ENCODE results near the gene GSTT4. TPM values are rescaled to one million over a fixed set of nuclear protein-coding genes. Genes with fewer than 3 reads are reported as not detected.

GSTT4 gene
- total and polyA plus RNA-seq, 9 of the 15 experiments (the other 6 are each of a cell fraction or from before 2014, with no cell fraction given) = not detected

- TF ChIP-seq FOXK2 (conservative IDR thresholded peaks at IDR 0.05 in 1 of 2, IDR thresholded peaks at IDR 0.05 in 1 of 2; ENCODE audit: low read depth in 2 of 2) (no peak), EP300 (IDR thresholded peaks at IDR 0.05; ENCODE audit: low read length) (no peak), PHF21A (IDR thresholded peaks at IDR 0.05; ENCODE audit: borderline replicate concordance, low read depth) (no peak), ZNF121 (CRISPR knock-in tag; conservative IDR thresholded peaks at IDR 0.05) (no peak), THRA (IDR thresholded peaks at IDR 0.05) (no peak)
Measured at GRCh38 chr22:24051028-24051427, 45.8 kb upstream of the GSTT4 start (continued).

DNA sequence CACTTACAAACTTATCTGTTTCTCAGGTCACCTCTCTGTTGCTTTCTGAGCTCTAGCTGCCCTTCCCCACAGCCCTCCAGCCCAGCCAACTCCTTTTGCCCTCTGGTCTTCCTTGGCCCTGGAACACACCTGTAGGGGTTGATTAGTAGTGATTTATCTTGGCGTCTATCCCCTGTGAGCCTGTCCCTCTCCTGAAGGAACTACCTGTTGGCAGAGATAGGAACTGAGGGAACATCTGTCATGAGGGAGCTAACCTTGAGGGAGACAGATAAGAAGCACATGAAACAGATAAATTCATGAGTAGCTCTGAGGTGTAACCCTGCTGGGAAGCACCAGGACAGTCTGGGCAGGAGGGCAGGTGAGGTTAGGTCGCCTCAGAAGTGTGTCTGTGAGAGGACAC is 44.7 kb upstream of the GSTT4 start:
- ATAC-seq = no peak
- no peaks in the 10 kb centered on the region for H4K20me1 ChIP-seq (replicated peaks; ENCODE audit: control insufficient read depth, insufficient read depth, low read length)
- FAIRE-seq = no peak
- H3K9me1 ChIP-seq (ENCODE audit: control insufficient read depth, insufficient read depth, low read length) = no peaks in the 10 kb centered on the region
- H3K27me3 ChIP-seq (ENCODE audit: control insufficient read depth in 2 of 2, insufficient read depth in 2 of 2, low read length in 2 of 2) = no peaks in the 10 kb centered on the region
- H3K36me3 ChIP-seq (ENCODE audit: control insufficient read depth, insufficient read depth, low read length) = peaks cover 80% of the 10 kb centered on the region; the same call in 2 of the 3 replicates
- CTCF ChIA-PET (ENCODE audit: low intra/inter-chr PET ratio) = no interaction called here
- BruUV-seq (replicated peaks) = no TSS peak
- H3K4me3 ChIP-seq = no peak overlapping the region
- no peak overlapping the region for H3K4me2 ChIP-seq (ENCODE audit: insufficient read depth, low read length)
- DNase-seq (ENCODE audit: extremely low read depth in 1 of 4, low spot score in 3 of 4) = peak in 2 of 4 experiments; percentile 7 to 14
- intact Hi-C loops (cut with micrococcal nuclease) (no loop called here), in situ Hi-C loops (cut with MboI) (no loop called here)
- no peak overlapping the region for H3K27ac ChIP-seq (ENCODE audit: extremely low read depth, low read depth, low read length)
- H3K9ac ChIP-seq (ENCODE audit: insufficient read depth in 1 of 2, low read depth in 2 of 2, low read length in 2 of 2) = peak overlapping the region in 1 of 2 experiments; percentile 48; a peak in 1 of 4 replicates
- H3K4me1 ChIP-seq (replicated peaks in 1 of 2; ENCODE audit: control insufficient read depth in 2 of 2, insufficient read depth in 2 of 2, low read length in 2 of 2) = no peaks in the 10 kb centered on the region; a peak in 1 of 5 replicates
- POLR2A ChIA-PET = interaction anchor here (0.7 kb wide), 1 partner anchor 18 kb away, joined by 5 read pairs; no protein-coding TSS in a partner anchor
- WGBS (ENCODE audit: insufficient coverage, low coverage, missing lambda C conversion rate) = 49% methylated on average over 2 of the region's 2 CpGs
- no peaks in the 10 kb centered on the region for H3K9me3 ChIP-seq (replicated peaks; ENCODE audit: control insufficient read depth, insufficient read depth, low read depth, low read length)
- no peak overlapping the region for H2AFZ ChIP-seq (ENCODE audit: low read depth, low read length)
- H3K79me2 ChIP-seq (ENCODE audit: control insufficient read depth, insufficient read depth, low read length) = no peaks in the 10 kb centered on the region
- TF ChIP-seq TAL1 (IDR thresholded peaks at IDR 0.05) (peak; percentile 29; the same call in 1 of the 2 replicates), NR2C1 (IDR thresholded peaks at IDR 0.05) (no peak), NR2C1 (tag; IDR thresholded peaks at IDR 0.05) (no peak), ADNP (tag; IDR thresholded peaks at IDR 0.05) (no peak), CBFA2T2 (conservative IDR thresholded peaks at IDR 0.05) (peak; percentile 59), NELFE (IDR thresholded peaks at IDR 0.05; ENCODE audit: insufficient read depth, insufficient read length) (no peak)
- TF ChIP-seq, protein P1, sequence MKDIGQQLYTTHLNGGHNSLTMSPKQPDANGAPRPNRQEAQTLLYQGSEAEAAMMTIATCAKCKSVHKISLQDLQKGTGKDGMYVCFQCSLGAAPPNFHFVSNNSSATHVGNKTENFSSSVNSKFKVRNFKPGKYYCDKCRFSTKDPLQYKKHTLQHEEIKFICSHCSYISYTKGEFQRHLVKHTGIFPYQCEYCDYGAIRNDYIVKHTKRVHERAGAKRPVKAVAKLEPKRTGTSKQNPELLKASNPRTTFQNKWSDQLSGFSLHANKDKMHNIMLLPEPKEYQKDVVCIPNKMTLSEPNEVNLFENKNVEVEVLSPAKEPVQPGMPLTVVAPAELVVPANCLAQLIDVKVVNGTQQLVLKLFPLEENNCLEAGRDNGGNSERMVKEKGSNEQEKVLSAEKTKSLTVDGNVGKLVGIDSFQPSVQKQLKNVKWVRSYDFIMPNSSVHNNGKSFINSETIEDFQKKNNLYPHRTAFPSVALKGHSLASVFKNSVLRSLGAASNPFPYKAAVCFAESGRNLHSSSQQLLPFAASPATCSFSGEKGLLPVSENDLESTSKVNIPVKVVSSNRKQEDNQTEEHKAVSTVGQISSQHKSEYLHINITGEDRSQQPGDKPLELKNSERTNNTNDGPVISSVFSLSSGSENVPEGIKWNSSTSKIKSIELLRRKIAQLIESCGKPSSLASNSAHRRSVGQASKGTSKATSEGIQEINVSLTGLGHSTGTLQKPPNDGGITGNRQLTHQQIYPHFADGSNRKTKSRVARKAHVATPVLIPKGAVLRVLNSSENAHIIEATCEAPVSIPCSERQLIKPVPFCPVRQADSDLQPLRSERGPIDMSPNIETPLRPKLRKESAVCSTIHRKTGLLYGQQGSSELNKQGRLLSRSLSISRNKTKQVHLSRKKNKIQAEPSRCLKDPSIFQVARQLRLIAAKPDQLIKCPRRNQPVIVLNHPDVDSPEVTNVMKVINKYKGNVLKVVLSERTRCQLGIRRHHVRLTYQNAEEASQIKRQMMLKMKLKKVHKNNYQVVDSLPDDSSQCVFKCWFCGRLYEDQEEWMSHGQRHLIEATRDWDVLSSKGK (CRISPR knock-in tag; IDR thresholded peaks at IDR 0.05) = no peak

Data from K562 (cell line).